Mucosa of descending colon (tissue), 3 donors: ENCODE results near the gene TLE4. TPM values are rescaled to one million over a fixed set of nuclear protein-coding genes. Genes with fewer than 3 reads are reported as not detected.
"Not testable (repeated sequence)": the region's sequence is repeated elsewhere in the genome, so short reads cannot be mapped to it uniquely, and the experiment has no call there.

Experiments used
- ATAC-seq: fragments of 200-7000 bp; cut with Tn5 transposase; one replicate; pipeline ENCODE4 v1.9.1; 2020; ENCODE audit warnings: mild to moderate bottlenecking, moderate library complexity
- DNase-seq, 3 donors: peaks; one replicate each; pipeline ENCODE4 v3.0.0-alpha.2; 2020
- H3K36me3 ChIP-seq: fragments of 200-600 bp; one replicate; pipeline ENCODE4 v1.8.0; 2021; ENCODE audit warnings: low read depth, mild to moderate bottlenecking
- H3K4me1 ChIP-seq: fragments of 200-600 bp; one replicate; pipeline ENCODE4 v1.8.0; 2021; ENCODE audit warnings: low read depth, mild to moderate bottlenecking
- H3K4me3 ChIP-seq: fragments of 200-600 bp; one replicate; pipeline ENCODE4 v1.8.0; 2021; ENCODE audit warnings: mild to moderate bottlenecking
- H3K9me3 ChIP-seq: fragments of 200-600 bp; one replicate; pipeline ENCODE4 v1.8.0; 2021; ENCODE audit warnings: mild to moderate bottlenecking
- intact Hi-C, 2 donors: fragments of 100-400 bp; cut with DNase I in 1 of 2; cut with micrococcal nuclease in 1 of 2; formaldehyde crosslinking; loops; one replicate each; pipeline versions ENCODE4 v1.11.0 to v1.11.1; 2022; cut with DNase I, micrococcal nuclease
- total RNA-seq, 3 donors: library from RNA; stranded (reverse); fragmentation: NEBNext Ultra II Directional in 2 of 3; extraction: Animal tissue kit (Norgen Biotek cat#: 25700) in 2 of 3; gene quantifications; one replicate each; pipeline versions ENCODE4 v1.2.1 to v1.2.4, GENCODE V29; 2021 to 2023
- TF ChIP-seq, protein P1 (sequence below): fragments of 200-600 bp; IDR thresholded peaks from one replicate; pipeline ENCODE4 v1.8.0; 2022; ENCODE audit warnings: antibody characterized with exemption, mild to moderate bottlenecking
- donor health status: DM: no; HTN: no; CAD: no; lungs with moderate emphysema.
- donor health status: DM: no; HTN: no; CAD: no.
- donor health status: DM: no; HTN: yes; CAD: no.

The TLE4 gene
- total RNA-seq, 3 donors from 2014 or later, result 23.9 to 38.4 (median 29.8) TPM

DNA sequence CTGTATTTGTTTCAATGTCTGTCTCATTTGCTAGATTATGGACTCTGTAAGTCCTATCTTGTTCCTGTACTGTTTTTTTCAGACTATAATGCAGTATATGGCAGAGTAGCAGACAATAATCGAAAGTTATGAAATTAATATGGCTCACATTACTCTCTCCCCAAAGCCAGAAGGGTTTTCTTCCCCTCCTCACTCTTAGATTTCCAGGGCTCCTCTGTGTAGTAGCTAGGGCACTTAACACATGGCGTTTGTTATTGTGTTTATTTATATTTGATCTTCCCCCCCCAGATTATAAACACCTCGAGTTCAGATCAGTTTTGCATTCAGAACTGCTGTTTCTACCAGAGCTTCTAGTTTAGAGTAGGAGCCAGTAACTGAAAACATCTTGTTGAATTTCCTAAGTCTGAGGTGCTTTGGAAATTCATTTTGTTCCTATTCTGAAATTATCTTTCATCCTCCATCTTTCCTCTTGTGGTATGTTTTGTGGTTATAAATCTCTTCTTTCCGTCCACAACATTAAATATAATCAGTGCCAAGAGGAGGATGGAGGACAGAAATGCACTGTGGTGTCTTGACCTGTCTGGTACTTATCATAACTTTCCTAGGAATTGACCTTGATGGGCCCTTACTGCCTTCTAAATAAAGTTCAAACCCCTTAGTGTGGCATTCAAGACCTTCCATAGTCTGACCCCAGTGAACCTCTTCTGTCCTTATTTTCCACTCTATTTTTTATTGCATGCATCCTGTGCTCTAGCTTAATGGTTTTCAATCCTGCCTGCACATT lies 27.0 kb downstream of the TLE4 start:
- TF ChIP-seq, protein P1, sequence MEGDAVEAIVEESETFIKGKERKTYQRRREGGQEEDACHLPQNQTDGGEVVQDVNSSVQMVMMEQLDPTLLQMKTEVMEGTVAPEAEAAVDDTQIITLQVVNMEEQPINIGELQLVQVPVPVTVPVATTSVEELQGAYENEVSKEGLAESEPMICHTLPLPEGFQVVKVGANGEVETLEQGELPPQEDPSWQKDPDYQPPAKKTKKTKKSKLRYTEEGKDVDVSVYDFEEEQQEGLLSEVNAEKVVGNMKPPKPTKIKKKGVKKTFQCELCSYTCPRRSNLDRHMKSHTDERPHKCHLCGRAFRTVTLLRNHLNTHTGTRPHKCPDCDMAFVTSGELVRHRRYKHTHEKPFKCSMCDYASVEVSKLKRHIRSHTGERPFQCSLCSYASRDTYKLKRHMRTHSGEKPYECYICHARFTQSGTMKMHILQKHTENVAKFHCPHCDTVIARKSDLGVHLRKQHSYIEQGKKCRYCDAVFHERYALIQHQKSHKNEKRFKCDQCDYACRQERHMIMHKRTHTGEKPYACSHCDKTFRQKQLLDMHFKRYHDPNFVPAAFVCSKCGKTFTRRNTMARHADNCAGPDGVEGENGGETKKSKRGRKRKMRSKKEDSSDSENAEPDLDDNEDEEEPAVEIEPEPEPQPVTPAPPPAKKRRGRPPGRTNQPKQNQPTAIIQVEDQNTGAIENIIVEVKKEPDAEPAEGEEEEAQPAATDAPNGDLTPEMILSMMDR, result no peak
- Histone ChIP-seq H3K4me3 (no peak overlapping the region), H3K9me3 (no peaks in the 10 kb centered on the region), H3K4me1 (no peaks in the 10 kb centered on the region), H3K36me3 (no peaks in the 10 kb centered on the region)
- DNase-seq (no peak), ATAC-seq (no peak)
- intact Hi-C loops, result no loop called here

DNA sequence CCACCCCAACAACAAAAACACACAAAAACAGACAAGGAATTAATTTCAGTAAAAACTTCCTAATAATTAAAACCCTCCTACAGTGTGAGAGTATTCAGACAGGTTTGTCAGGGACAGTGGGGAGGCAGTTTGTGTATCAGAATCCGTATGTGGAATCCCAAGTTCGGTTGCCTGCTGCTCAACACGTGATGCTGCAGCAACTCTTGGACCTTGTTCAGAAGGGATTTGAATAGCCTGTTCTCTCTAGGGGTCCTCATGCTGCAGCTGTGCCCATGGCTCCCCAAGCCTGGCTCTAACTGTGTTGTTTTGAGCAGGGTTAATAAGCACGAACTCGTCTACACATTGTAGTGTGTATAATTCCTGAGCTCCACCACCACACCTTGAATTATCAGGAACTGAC lies 28.7 kb downstream of the TLE4 start:
- DNase-seq (no peak), ATAC-seq (no peak)
- H3K9me3 ChIP-seq, result no peaks in the 10 kb centered on the region
- intact Hi-C loops, result no loop called here
- TF ChIP-seq, protein P1, result no peak
- H3K4me3 ChIP-seq, result no peak overlapping the region
- no peaks in the 10 kb centered on the region for H3K36me3 ChIP-seq
- H3K4me1 ChIP-seq, result no peaks in the 10 kb centered on the region

DNA sequence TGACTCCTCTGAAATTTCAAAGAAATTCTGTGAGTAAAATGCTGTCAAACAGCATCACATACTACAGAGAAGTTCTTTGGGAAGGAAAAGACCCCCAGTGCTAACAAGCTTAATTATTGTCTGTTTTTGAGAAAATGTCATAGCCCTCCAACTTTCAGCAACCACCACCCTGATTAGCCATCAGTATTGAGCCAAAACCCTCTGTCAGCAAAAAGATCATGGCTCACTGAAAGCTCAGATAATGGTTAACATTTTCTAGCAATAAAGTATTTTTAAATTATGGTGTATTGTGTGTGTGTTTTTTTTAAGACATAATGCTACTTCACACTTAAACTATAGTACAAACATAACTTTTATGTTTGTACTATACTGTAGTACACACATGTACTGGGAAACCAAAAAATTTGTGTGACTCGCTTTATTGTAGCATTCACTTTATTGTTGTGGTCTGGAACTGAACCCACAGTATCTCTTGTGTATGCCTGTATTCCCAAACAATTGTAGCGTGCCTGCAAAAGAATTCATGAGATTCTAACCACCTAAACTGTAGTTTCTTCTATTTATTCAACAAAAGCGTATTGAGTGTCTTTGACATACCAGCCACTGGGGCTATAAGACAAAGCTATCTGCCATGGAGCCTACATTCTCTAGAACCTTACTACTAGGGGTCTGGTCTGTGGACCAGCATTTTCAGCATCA lies 31.6 kb downstream of the TLE4 start:
- no peaks in the 10 kb centered on the region for H3K4me1 ChIP-seq
- no peaks in the 10 kb centered on the region for H3K9me3 ChIP-seq
- ATAC-seq (no peak), DNase-seq (no peak)
- intact Hi-C loops, result no loop called here
- TF ChIP-seq, protein P1, result no peak
- no peak overlapping the region for H3K4me3 ChIP-seq
- H3K36me3 ChIP-seq, result no peaks in the 10 kb centered on the region

DNA sequence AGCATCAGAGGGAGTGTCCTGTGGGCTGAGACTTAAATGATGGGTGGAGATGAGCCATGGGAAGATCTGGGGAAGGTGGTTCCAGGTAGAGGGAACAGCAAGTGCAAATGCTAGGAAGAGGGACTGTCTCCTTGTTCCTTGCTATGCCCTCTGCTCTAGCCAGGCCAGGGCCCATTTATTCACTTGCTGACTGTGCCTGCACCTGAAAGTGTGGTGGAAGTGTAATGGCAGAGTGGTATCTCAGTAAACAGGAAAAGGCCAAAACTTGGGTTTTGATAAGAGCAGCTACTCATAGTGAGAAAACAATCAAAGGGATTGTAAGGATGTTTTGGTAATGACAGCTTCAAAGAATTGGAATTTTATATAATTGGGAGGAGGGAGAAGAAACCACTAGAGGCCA lies 32.4 kb downstream of the TLE4 start:
- no peaks in the 10 kb centered on the region for H3K36me3 ChIP-seq
- TF ChIP-seq, protein P1, result no peak
- DNase-seq, result no peak
- intact Hi-C loops, result no loop called here
- no peak for ATAC-seq
- no peaks in the 10 kb centered on the region for H3K4me1 ChIP-seq
- H3K9me3 ChIP-seq, result no peaks in the 10 kb centered on the region
- no peak overlapping the region for H3K4me3 ChIP-seq

DNA sequence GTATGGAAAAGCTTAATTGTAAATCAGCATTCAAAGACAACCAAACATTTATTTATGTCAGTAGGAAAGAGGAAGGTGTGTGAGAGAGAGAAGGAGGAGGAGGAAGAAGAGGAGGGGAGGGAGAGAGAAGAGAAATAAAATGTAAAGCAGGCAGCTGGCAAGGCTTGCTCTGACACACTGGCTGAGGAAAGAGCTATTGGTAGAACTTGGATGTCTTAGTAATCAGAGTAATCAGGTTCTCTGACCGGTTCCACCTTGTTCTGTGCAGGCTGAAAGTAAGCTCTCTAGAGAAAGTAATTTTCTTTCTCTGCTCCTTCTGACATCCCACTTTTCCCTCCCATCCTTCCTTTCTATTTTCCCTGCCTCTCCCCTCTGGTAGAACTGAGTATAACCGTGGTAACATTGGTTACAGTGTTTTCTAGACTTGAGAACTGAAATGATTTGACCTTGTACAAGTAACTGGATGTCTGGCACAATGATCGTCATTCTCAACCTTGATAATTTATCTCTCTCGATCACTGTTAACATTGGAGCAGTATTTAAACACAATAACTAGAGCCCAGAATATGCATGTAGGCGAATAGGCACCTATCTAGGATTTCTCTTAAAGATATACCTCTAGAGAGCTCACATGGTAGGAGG lies 33.3 kb downstream of the TLE4 start:
- H3K4me1 ChIP-seq, result no peaks in the 10 kb centered on the region
- intact Hi-C loops, result no loop called here
- no peak overlapping the region for H3K4me3 ChIP-seq
- DNase-seq (no peak), ATAC-seq (no peak)
- H3K36me3 ChIP-seq, result no peaks in the 10 kb centered on the region
- no peaks in the 10 kb centered on the region for H3K9me3 ChIP-seq
- TF ChIP-seq, protein P1, result no peak

DNA sequence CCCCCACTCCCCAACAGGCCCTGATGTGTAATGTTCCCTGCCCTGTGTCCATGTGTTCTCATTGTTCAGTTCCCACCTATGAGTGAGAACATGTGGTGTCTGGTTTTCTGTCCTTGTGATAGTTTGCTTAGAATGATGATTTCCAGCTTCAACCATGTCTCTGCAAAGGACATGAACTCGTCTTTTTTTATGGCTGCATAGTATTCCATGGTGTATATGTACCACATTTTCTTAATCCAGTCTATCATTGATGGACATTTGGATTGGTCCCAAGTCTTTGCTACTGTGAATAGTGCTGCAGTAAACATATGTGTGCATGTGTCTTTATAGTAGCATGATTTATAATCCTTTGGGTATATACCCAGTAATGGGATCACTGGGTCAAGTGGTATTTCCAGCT lies 34.8 kb downstream of the TLE4 start:
- H3K36me3 ChIP-seq, H3K4me3 ChIP-seq, intact Hi-C loops, DNase-seq, H3K9me3 ChIP-seq, ATAC-seq, H3K4me1 ChIP-seq: not testable (repeated sequence)
